ENCODE results near the gene ADSS1.

The ADSS1 gene

DNA sequence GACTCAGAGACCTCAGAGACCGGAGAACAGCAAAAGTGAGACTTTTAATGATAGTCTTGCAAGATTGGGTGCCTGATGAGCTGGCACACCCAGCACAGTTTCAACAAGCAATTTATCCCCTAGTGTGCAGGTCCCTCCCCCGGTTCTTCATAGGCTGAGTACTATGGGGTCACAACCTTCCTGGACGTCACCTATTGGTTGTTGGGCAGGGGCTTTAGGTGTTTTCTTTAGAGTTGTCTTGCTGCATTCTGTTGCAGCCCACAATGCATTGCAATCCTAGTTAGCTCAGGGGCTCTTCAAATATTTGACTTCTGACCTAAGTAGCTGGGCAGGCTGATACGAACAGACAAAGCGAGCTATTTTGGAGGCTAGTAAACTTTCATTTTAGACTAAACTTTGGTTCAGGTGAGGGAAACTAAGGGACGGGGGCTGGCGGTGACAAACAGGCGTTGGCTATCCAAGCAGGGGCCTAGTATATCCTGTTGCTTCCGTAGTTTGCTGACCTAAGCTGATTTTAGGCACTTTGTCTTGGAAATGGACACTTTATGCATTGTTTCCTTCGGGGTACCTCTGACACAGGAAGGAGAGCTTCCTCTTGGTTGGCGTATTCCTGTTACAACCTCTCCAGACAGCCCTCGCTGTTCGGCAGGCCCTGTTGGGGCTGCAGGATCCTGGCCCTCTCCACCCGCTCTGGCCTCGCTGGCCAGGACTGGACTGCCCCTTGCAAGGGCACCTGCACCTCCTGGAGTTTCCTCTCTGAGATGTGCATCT is 43.0 kb downstream of the ADSS1 start:
- H3K79me2 ChIP-seq (ENCODE audit: control insufficient read depth, low read length): no peaks in the 10 kb centered on the region

DNA sequence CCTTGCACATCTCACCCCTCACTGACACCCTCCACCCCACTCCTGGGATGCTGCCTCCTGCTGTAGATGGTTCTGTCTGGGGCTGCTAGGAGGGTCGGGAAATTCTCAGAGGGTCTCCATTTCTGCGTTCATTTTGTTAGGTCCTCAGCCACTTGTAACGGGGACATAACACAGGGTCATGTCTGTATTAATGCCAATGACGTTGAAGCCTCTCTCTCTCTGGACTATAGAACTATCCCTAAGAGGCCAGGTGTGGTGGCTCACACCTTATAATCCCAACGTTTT is 43.5 kb downstream of the ADSS1 start:
- no peak overlapping the region for H3K4me3 ChIP-seq (ENCODE audit: low read length)
- TF ChIP-seq, protein P1, sequence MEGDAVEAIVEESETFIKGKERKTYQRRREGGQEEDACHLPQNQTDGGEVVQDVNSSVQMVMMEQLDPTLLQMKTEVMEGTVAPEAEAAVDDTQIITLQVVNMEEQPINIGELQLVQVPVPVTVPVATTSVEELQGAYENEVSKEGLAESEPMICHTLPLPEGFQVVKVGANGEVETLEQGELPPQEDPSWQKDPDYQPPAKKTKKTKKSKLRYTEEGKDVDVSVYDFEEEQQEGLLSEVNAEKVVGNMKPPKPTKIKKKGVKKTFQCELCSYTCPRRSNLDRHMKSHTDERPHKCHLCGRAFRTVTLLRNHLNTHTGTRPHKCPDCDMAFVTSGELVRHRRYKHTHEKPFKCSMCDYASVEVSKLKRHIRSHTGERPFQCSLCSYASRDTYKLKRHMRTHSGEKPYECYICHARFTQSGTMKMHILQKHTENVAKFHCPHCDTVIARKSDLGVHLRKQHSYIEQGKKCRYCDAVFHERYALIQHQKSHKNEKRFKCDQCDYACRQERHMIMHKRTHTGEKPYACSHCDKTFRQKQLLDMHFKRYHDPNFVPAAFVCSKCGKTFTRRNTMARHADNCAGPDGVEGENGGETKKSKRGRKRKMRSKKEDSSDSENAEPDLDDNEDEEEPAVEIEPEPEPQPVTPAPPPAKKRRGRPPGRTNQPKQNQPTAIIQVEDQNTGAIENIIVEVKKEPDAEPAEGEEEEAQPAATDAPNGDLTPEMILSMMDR (IDR thresholded peaks at IDR 0.05; ENCODE audit: low read depth, low read length, poor library complexity, severe bottlenecking): no peak
- no peak for TF ChIP-seq EZH2phosphoT487 (IDR thresholded peaks at IDR 0.05; ENCODE audit: borderline replicate concordance, low read length)

More for the DNA sequence above, 43.0 kb downstream of the ADSS1 start:
- no peaks in the 10 kb centered on the region for H4K20me1 ChIP-seq (ENCODE audit: control insufficient read depth, insufficient read depth, low read depth, low read length)
- H3K27ac ChIP-seq (ENCODE audit: low read depth, low read length): no peak overlapping the region
- TF ChIP-seq EZH2phosphoT487 (IDR thresholded peaks at IDR 0.05; ENCODE audit: borderline replicate concordance, low read length): no peak
- TF ChIP-seq, protein P1 (IDR thresholded peaks at IDR 0.05; ENCODE audit: low read depth, low read length, poor library complexity, severe bottlenecking): no peak
- H3K27me3 ChIP-seq (ENCODE audit: control insufficient read depth, low read length): no peaks in the 10 kb centered on the region
- H3F3A ChIP-seq (ENCODE audit: control insufficient read depth, insufficient read depth): peaks cover 17% of the 10 kb centered on the region
- H3K4me3 ChIP-seq (ENCODE audit: low read length): no peak overlapping the region
- H3K9me3 ChIP-seq (ENCODE audit: control insufficient read depth, insufficient read depth, low read length): peaks cover 17% of the 10 kb centered on the region
- peaks cover 9% of the 10 kb centered on the region for H3K4me1 ChIP-seq (ENCODE audit: control insufficient read depth, low read length)
- H3K36me3 ChIP-seq (ENCODE audit: control insufficient read depth, low read length): peaks cover 24% of the 10 kb centered on the region
- no peaks in the 10 kb centered on the region for H3K9me2 ChIP-seq (replicated peaks; ENCODE audit: control insufficient read depth, low read length)
- no peak overlapping the region for H3K4me2 ChIP-seq (ENCODE audit: low read length)

DNA sequence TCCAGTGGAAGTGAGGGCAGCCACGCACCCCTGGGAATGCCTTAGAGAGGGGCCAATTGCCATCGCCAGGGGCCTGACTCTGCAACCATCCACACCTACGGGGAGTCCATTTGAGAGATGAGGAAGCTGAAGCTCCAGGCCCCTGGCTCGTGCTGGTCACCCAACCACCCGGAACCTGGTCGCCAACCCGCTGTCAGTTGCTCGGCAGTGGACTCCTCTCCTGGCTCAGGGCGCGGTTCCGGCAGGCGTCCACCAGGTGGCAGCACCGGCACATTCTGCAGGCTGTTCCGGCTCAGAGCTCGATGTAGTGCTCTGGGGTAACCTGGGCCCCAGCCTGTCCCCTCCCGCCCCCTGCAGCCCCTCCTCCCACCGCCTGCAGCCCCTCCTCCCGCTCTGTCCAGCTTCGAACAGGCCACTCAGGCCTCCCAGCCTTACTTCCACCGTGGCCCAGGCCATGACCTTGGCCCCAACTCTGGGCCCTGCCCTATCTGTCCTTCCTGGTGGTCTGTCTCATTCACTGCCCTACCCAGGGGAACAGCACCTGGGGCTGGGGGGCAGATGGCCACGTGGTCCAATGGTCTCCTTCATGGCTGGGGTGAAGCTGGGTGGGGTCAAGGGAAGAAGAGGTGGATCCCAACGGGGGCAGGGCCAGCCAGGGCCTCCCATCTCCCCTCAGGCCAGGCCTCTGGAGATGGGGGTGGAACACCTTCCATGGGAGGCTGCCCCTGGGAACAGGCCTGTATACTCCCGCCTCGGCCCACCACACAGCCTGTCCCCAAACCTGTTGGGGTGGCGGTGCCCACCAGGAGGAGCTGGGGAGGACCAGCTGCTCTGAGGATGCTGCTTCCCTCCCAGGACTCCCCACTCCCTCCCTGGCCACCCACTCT is 44.7 kb downstream of the ADSS1 start:
- Histone ChIP-seq H3K27me3 (ENCODE audit: control insufficient read depth, low read length) (no peaks in the 10 kb centered on the region), H3K27ac (ENCODE audit: low read depth, low read length) (no peak overlapping the region), H3K4me2 (ENCODE audit: low read length) (peak overlapping the region; percentile 40; the same call in 1 of the 2 replicates)

More for the DNA sequence above, 43.5 kb downstream of the ADSS1 start:
- Histone ChIP-seq H3K27ac (ENCODE audit: low read depth, low read length) (no peak overlapping the region), H3K4me1 (ENCODE audit: control insufficient read depth, low read length) (peaks cover 9% of the 10 kb centered on the region), H3K27me3 (ENCODE audit: control insufficient read depth, low read length) (no peaks in the 10 kb centered on the region), H3K36me3 (ENCODE audit: control insufficient read depth, low read length) (peaks cover 29% of the 10 kb centered on the region), H4K20me1 (ENCODE audit: control insufficient read depth, insufficient read depth, low read depth, low read length) (no peaks in the 10 kb centered on the region), H3F3A (ENCODE audit: control insufficient read depth, insufficient read depth) (peaks cover 17% of the 10 kb centered on the region), H3K4me2 (ENCODE audit: low read length) (no peak overlapping the region), H3K9me3 (ENCODE audit: control insufficient read depth, insufficient read depth, low read length) (peaks cover 21% of the 10 kb centered on the region), H3K9me2 (replicated peaks; ENCODE audit: control insufficient read depth, low read length) (no peaks in the 10 kb centered on the region), H3K79me2 (ENCODE audit: control insufficient read depth, low read length) (no peaks in the 10 kb centered on the region)

More for the DNA sequence above, 44.7 kb downstream of the ADSS1 start:
- Histone ChIP-seq H4K20me1 (ENCODE audit: control insufficient read depth, insufficient read depth, low read depth, low read length) (no peaks in the 10 kb centered on the region), H3K4me1 (ENCODE audit: control insufficient read depth, low read length) (peaks cover 9% of the 10 kb centered on the region), H3K36me3 (ENCODE audit: control insufficient read depth, low read length) (peaks cover 40% of the 10 kb centered on the region), H3F3A (ENCODE audit: control insufficient read depth, insufficient read depth) (peaks cover 17% of the 10 kb centered on the region), H3K9me3 (ENCODE audit: control insufficient read depth, insufficient read depth, low read length) (peaks cover 21% of the 10 kb centered on the region), H3K9me2 (replicated peaks; ENCODE audit: control insufficient read depth, low read length) (no peaks in the 10 kb centered on the region), H3K4me3 (ENCODE audit: low read length) (no peak overlapping the region; the same call in 1 of the 2 replicates), H3K79me2 (ENCODE audit: control insufficient read depth, low read length) (no peaks in the 10 kb centered on the region)
- no peak for TF ChIP-seq EZH2phosphoT487 (IDR thresholded peaks at IDR 0.05; ENCODE audit: borderline replicate concordance, low read length)
- TF ChIP-seq, protein P1 (IDR thresholded peaks at IDR 0.05; ENCODE audit: low read depth, low read length, poor library complexity, severe bottlenecking): peak; percentile 79
